K562 (cell line): ENCODE data around the gene GPATCH3. TPM values are rescaled to one million over a fixed set of nuclear protein-coding genes. Genes with fewer than 3 reads are reported as not detected.

Experiments
- ATF7 ChIP-seq: fragments of 450-650 bp; IDR thresholded peaks from 2 replicates; pipeline ENCODE4 v1.7.1; 2014; ENCODE audit warnings: mild to moderate bottlenecking, moderate library complexity
- CBX2 ChIP-seq: fragments of 200-600 bp; sonication (generic); IDR thresholded peaks from one replicate; pipeline ENCODE4 v1.6.1; 2012; ENCODE audit warnings: mild to moderate bottlenecking, low read length, inconsistent platforms; ENCODE audit not compliant: insufficient read depth, poor library complexity, severe bottlenecking
- CEBPG ChIP-seq, 3 experiments: fragments of 200-800 bp in 1 of 3; sonication (Bioruptor generic) in 1 of 3; sonication (generic) in 1 of 3; formaldehyde crosslinking in 1 of 3; IDR thresholded peaks in 2 of 3; conservative IDR thresholded peaks in 1 of 3; 2 replicates each; pipeline versions ENCODE4 v1.6.1 to v1.8.0; 2016 to 2022; ENCODE audit warnings: missing compliant biosample characterization in 2 of 3, missing genetic modification characterization in 2 of 3, mild to moderate bottlenecking in 1 of 3, missing genetic modification reagents in 1 of 3
- ELF2 ChIP-seq: fragments of 250-450 bp; sonication (Bioruptor Pico); IDR thresholded peaks from 2 replicates; pipeline ENCODE4 v1.5.0; 2021; ENCODE audit warnings: mild to moderate bottlenecking
- EZH2 ChIP-seq: IDR thresholded peaks from 2 replicates; pipeline ENCODE4 v1.6.1; 2012; ENCODE audit warnings: low read depth, mild to moderate bottlenecking, inconsistent platforms, low read length, borderline replicate concordance
- FOXM1 ChIP-seq, 2 experiments: fragments of 450-650 bp in 1 of 2; sonication (generic) in 1 of 2; formaldehyde crosslinking in 1 of 2; IDR thresholded peaks; 2 replicates each; pipeline versions ENCODE4 v1.6.1 to v1.9.0; 2017 to 2022; ENCODE audit warnings: low read depth in 2 of 2, mild to moderate bottlenecking in 2 of 2, missing genetic modification reagents in 1 of 2, moderate library complexity in 1 of 2
- JUND ChIP-seq, 2 experiments: IDR thresholded peaks; 2 replicates in 1 of 2; 3 replicates in 1 of 2; pipeline ENCODE4 v1.6.1; 2011; ENCODE audit warnings: borderline replicate concordance in 2 of 2, low read depth in 2 of 2, low read length in 2 of 2, improper control_type of control experiment in 1 of 2, missing biosample characterization in 1 of 2, missing genetic modification characterization in 1 of 2, missing genetic modification reagents in 1 of 2
- KHSRP ChIP-seq: fragments of 450-650 bp; IDR thresholded peaks from 2 replicates; pipeline ENCODE4 v1.6.1; 2017
- KLF6 ChIP-seq: fragments of 250-450 bp; sonication (Bioruptor Pico); IDR thresholded peaks from 2 replicates; pipeline ENCODE4 v1.4.0; 2020; ENCODE audit warnings: mild to moderate bottlenecking, moderate library complexity, borderline replicate concordance
- MECOM ChIP-seq: fragments of 250-450 bp; sonication (Bioruptor Pico); IDR thresholded peaks from 2 replicates; pipeline ENCODE4 v1.8.0; 2022; ENCODE audit warnings: inconsistent platforms
- NONO ChIP-seq, 2 experiments: fragments of 200-400 bp in 1 of 2; fragments of 450-650 bp in 1 of 2; formaldehyde crosslinking in 1 of 2; IDR thresholded peaks; 2 replicates each; pipeline ENCODE4 v1.6.1; 2017; ENCODE audit warnings: low read depth in 2 of 2, mild to moderate bottlenecking in 2 of 2, moderate library complexity in 2 of 2, low read length in 1 of 2
- PML ChIP-seq: IDR thresholded peaks from 2 replicates; pipeline ENCODE4 v1.6.1; 2012; ENCODE audit warnings: low read length, inconsistent platforms
- SIX5 ChIP-seq, 2 experiments: IDR thresholded peaks; 2 replicates each; pipeline ENCODE4 v1.6.1; 2011; ENCODE audit warnings: low read length in 2 of 2, borderline replicate concordance in 1 of 2, low read depth in 1 of 2, mild to moderate bottlenecking in 1 of 2, moderate library complexity in 1 of 2; ENCODE audit not compliant: insufficient read depth in 1 of 2
- SP1 ChIP-seq: sonication (generic); formaldehyde crosslinking; IDR thresholded peaks from 2 replicates; pipeline ENCODE4 v1.8.1; 2022; ENCODE audit warnings: mild to moderate bottlenecking, missing genetic modification reagents
- ZBED1 ChIP-seq: IDR thresholded peaks from 2 replicates; pipeline ENCODE4 v1.6.1; 2014
- ZNF134 ChIP-seq: fragments of 250-450 bp; sonication (Bioruptor Pico); conservative IDR thresholded peaks from 2 replicates; pipeline ENCODE4 v1.4.0; 2020
- polyA plus RNA-seq, 8 experiments: library from polyadenylated mRNA; depleted of rRNA in 4 of 8; stranded (reverse) in 5 of 8; unstranded in 3 of 8; fragments of >200 nt; fragmentation: Nextera tagmentation in 2 of 8; fragmentation: Illumina TruSeq in 1 of 8; extraction: Ambion mirVana in 2 of 8; extraction: Trizol in 1 of 8; gene quantifications; 2 replicates each; pipeline versions ENCODE4 v1.2.1 to v1.2.3, GENCODE V29; 2011 to 2014; ENCODE audit warnings: inconsistent platforms in 1 of 8, missing spikeins in 1 of 8
- total RNA-seq, 7 experiments: library from RNA; depleted of rRNA in 6 of 7; stranded (reverse); fragments of >200 nt in 6 of 7; fragmentation: Illumina TruSeq in 2 of 7; extraction: Trizol in 2 of 7; gene quantifications; 2 replicates each; pipeline versions ENCODE4 v1.2.1 to v1.2.3, GENCODE V29; 2011 to 2021; ENCODE audit warnings: low replicate concordance in 1 of 7
- TF ChIP-seq, protein P1 (sequence below), 2 experiments: fragments of 450-650 bp; formaldehyde crosslinking in 1 of 2; IDR thresholded peaks; 2 replicates each; pipeline versions ENCODE4 v1.4.0 to v1.6.1; 2014 to 2020; ENCODE audit warnings: mild to moderate bottlenecking in 2 of 2, borderline replicate concordance in 1 of 2, low read depth in 1 of 2

The GPATCH3 gene
- total and polyA plus RNA-seq, 9 of the 15 experiments (the other 6 are each of a cell fraction or from before 2014, with no cell fraction given), result 1.6 to 23.0 (median 13.3) TPM

DNA sequence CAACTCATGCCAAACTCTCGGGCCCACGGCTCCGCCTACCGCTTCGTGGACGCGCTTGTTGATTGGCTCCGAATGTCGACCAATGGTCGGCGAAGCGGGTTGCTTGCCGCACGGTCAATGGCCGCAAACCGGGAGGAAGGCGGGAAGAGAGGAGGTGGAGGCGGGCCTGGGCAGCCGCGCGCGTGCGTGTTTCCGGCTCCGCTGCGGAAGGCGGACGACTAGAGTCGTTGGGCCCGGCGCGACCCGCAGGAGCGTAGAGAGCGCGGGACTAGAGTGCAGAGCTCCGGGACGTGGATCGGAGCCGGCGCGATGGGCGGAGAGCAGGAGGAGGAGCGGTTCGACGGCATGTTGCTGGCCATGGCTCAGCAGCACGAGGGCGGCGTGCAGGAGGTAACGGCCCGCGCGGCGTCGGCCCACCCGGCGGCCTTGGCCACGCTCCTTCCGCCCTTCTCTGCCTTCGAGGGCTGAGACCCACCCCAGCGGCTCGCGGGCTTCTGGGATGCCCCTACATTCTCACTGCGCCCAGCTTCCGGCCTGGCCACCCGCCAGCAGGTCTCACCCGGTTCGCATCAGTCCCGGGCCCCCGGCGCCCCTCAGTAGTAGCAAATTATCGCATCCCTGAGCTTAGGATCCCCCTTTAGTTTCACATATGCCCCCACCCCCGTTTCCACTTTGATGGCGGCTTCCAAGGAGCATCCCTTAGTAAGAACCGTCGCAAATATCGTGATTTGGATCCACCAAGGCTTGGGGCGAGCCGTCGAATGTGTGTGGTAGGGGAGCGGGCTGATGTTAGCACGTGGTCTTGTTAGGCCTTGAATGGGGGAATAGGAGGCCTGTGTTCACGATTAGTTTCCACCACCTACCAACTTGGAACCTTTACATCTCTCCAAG is 21.5 kb upstream of the GPATCH3 start, which contains the start of gene NUDC (continued):
- TF ChIP-seq, protein P1, sequence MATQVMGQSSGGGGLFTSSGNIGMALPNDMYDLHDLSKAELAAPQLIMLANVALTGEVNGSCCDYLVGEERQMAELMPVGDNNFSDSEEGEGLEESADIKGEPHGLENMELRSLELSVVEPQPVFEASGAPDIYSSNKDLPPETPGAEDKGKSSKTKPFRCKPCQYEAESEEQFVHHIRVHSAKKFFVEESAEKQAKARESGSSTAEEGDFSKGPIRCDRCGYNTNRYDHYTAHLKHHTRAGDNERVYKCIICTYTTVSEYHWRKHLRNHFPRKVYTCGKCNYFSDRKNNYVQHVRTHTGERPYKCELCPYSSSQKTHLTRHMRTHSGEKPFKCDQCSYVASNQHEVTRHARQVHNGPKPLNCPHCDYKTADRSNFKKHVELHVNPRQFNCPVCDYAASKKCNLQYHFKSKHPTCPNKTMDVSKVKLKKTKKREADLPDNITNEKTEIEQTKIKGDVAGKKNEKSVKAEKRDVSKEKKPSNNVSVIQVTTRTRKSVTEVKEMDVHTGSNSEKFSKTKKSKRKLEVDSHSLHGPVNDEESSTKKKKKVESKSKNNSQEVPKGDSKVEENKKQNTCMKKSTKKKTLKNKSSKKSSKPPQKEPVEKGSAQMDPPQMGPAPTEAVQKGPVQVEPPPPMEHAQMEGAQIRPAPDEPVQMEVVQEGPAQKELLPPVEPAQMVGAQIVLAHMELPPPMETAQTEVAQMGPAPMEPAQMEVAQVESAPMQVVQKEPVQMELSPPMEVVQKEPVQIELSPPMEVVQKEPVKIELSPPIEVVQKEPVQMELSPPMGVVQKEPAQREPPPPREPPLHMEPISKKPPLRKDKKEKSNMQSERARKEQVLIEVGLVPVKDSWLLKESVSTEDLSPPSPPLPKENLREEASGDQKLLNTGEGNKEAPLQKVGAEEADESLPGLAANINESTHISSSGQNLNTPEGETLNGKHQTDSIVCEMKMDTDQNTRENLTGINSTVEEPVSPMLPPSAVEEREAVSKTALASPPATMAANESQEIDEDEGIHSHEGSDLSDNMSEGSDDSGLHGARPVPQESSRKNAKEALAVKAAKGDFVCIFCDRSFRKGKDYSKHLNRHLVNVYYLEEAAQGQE (IDR thresholded peaks at IDR 0.05; ENCODE audit: borderline replicate concordance), result no peak
- TF ChIP-seq, protein P1 (CRISPR knock-in tag; IDR thresholded peaks at IDR 0.05; ENCODE audit: low read depth), result peak; percentile 77; the same call in 1 of the 2 replicates
- TF ChIP-seq KLF6 (CRISPR knock-in tag) (no peak), SIX5 (IDR thresholded peaks at IDR 0.05; ENCODE audit: borderline replicate concordance in 1 of 2, insufficient read depth in 1 of 2, low read depth in 1 of 2, low read length in 2 of 2) (no peak), MECOM (no peak), JUND (IDR thresholded peaks at IDR 0.05; ENCODE audit: borderline replicate concordance, low read depth, low read length) (0 out of 2 replicates have a peak, but pooled peaks have one; percentile 47), JUND (tag; IDR thresholded peaks at IDR 0.05; ENCODE audit: borderline replicate concordance, low read depth, low read length) (no peak), SP1 (CRISPR knock-in tag) (peak; percentile 95), ELF2 (CRISPR knock-in tag) (peak; percentile 79), FOXM1 (IDR thresholded peaks at IDR 0.05; ENCODE audit: low read depth) (no peak), FOXM1 (CRISPR knock-in tag; IDR thresholded peaks at IDR 0.05; ENCODE audit: low read depth) (peak; percentile 93; the same call in 1 of the 2 replicates), ZBED1 (no peak), NONO (IDR thresholded peaks at IDR 0.05; ENCODE audit: low read depth in 2 of 2, low read length in 1 of 2) (peak in 1 of 2 experiments; percentile 38; a peak in 2 of 4 replicates), CEBPG (CRISPR knock-in tag; IDR thresholded peaks at IDR 0.05) (peak; percentile 47; the same call in 1 of the 2 replicates), CEBPG (tag; conservative IDR thresholded peaks at IDR 0.05 in 1 of 2, IDR thresholded peaks at IDR 0.05 in 1 of 2) (no peak), CBX2 (no peak), EZH2 (no peak), ZNF134 (CRISPR knock-in tag) (no peak), PML (peak; percentile 81; the same call in 1 of the 2 replicates), KHSRP (no peak), ATF7 (peak; percentile 78)
